ENCODE data around the gene TNC.

- TF ChIP-seq CTCF (IDR thresholded peaks at IDR 0.05) (no peak), POLR2A (IDR thresholded peaks at IDR 0.05) (no peak)
These were observed 130.8 kb downstream of the TNC start for GRCh38 chr9:114987116-114987515.
